ENCODE measurements around the gene WDR86.

WDR86 gene

DNA sequence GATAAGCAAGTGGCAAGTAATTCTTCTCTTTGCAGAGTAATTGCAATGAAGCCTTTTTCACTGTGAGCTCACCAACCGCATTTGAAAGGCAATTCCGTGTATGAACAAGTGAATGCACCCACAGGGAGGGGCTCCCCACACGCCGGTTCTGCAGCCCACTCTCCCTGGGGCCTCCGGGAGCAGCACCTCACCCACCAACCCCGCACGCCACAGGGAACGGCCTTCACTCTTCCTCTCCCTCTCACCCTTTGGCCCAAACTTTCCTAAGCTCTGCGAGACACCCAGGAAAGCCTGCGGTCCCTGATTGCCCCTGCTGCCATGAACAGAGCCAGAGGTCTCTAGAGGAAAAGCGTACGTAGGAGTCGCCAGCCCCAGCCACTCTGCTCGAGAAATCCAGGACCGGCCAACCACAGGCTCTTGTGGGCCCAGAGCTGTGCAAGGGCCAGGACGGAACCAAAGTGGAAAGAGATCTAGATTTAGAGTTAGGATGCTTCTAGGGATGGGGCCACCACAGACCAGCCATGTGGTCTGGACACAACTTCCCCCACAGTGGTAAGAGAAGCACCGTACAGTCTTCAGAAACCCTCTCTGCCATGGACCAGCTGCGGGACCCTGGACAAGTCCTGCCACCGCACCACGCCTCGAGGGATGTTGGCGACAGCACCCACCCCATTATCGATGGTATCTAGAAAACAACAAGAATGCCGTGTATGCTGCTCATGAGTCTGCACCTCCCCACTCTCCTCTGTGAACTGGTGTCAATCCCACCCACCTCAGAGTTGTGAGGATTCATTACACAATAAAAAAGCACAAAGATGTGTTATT is 3.6 kb downstream of the WDR86 start:
- DNase-seq (ENCODE audit: low read depth) = no peak

GRCh38 chr7:151405588-151405987 is 4.2 kb downstream of the WDR86 start:
- no peak for DNase-seq (ENCODE audit: low read depth)

DNA sequence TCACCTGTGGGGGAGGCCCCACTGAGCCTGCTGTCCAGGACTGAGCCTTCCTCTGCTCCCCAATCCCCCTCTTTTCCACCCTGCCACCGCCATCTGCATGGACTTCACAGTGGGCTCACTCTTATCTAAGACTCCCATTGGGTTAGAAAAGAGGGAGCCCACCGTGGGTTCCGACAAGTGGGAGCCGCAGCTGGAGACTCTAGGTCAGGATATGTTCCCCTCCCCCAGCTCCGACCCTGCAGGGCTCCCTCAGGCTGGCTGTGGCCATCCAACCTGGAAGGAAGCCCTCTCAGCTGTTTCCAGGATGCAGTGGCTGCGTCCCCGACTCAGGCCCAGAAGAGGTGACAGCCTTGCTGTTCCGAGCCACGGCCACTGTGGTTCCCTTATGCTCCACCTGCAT is 4.8 kb downstream of the WDR86 start:
- DNase-seq (ENCODE audit: low read depth) = no peak

DNA sequence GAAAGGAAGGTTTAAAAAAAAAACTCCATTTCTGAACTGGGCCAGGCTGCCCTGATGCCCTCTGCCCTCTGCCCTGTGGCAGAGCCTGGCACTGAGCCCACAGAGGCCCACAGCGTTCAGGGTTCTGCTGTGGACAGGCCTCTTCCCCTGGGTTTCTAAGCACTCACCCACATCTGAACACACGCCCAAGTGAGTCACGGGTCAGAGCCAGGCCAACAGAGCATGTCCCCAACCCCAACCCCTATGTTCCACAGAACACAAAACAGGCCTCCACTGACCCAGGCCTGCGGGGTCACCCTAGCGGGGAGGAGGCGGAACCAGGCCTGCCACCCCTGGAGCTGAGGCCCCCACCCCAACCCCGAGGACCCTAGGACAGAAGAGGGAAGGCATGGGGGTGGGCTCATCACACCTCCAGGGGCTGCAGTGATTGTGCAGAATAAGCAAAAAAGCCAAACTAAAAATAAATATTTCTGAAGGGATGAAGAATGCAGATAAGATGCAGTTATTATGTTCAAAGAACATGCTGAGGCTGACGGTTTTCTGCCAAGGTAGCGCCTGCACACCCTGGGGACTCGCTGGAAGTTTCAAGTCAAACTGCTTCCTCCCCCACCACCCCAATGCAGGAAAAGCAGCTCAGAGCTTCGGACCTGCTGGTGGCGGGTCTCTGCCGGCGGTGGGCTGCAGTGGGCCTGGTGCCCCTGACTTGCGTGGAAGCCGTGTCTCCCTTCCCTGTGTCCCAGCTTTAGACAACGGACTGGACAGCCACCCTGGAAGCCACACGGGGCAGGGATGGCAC is 5.4 kb downstream of the WDR86 start:
- DNase-seq (ENCODE audit: low read depth) = peak; percentile 76

GRCh38 chr7:151403764-151404163 is 6.1 kb downstream of the WDR86 start:
- peak; percentile 58 for DNase-seq (ENCODE audit: low read depth)

DNA sequence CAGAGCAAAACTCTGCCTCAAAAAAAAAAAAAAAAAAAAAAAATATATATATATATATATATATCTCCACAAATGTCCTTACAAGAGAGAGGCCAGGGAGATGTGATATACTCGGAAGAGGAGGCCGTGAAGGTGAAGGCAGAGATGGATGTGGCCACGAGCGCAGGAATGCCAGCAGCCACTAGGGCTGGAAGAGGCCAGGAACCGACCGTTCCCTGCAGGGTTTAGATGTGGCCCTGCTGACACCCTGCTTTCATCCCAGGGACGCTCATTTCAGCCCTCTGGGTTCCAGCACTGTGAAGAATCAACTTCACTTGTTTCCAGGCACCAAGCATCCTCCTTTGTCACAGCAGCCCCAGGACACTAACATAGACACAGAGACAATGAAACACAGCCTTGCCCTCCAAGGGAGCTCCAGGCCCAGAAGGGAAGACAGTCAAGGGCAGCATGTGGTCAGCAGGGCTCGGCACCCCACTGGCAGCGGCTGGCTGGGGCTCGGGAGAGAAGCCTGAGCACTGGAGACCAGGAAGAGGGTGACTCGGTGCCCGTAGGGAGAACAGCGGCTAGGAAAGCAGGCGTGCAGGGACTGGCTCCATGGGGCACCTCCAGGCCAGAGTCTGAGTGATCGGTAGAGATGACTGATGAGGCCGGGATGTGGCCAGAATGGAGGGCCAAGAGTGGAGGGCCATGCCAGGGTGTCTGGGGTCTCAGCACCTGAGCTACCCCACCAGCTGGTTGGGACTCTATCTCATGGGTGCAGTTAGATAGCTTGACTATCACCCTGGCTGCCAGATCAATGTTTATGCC is 7.6 kb downstream of the WDR86 start:
- DNase-seq (ENCODE audit: low read depth) = no peak

GRCh38 chr7:151400626-151401315 is 9.1 kb downstream of the WDR86 start:
- no peak for DNase-seq (ENCODE audit: low read depth)

DNA sequence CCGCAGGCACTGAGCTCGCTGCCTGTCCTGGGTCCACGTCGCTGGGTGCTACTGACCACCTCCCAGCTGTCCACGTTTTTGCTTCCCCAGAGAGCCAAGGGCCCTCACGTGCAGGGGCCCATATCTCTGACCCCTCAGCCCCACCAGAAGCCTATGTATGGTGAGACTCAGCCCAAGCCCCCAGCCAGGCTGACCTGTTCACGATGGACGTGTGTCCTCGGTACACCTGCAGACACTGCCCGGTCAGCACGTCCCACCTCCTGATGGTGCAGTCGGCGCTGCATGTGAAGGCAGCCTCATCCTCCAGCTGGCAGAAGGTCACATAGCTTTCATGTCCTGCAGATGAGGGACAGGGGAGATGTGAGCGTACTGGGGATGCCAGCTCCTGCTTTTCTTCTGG is 9.9 kb downstream of the WDR86 start:
- DNase-seq (ENCODE audit: low read depth) = no peak

- no peak for DNase-seq (ENCODE audit: low read depth)
These were observed 10.6 kb downstream of the WDR86 start for GRCh38 chr7:151399305-151399601.

DNA sequence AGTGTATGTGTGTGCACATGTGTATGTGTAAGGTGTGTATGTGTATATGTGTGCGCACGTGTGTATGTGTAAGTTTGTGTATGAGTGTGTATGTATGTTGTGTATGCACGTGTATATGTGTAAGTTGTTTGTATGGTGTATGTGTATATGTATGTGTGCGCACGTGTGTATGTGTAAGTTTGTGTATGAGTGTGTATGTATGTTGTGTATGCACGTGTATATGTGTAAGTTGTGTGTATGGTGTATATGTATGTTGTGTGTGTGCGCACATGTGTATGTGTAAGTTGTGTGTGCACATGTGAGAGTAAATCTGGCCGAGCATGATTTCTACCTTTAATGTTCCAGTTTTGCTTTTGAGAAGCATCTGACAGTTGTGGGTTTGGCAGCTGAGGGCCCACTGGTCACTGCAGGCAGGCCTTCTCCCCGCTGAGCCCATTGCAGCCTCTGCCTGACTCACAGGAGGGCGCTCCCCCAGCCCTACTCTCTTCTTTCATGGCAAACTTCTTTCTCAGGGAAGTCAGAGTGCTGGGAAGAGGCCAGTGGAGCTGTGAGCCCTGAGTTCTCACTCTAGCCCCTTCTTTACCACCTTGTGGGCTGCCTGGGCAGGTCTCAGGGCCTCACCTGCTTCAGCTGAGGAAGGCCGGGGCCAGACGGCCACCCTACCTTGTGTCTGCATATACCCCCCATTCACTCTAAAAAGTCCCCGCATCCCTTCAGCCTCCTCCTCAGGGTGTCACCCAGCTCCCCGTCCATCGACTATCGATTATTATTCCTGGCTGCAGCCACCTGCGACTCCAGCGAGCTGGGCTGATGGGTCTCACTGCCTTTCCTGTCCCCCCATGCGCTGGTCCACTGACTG is 11.2 kb downstream of the WDR86 start:
- peak; percentile 16 for DNase-seq (ENCODE audit: low read depth)

GRCh38 chr7:151397026-151397425 is 12.8 kb downstream of the WDR86 start:
- DNase-seq (ENCODE audit: low read depth) = no peak

DNA sequence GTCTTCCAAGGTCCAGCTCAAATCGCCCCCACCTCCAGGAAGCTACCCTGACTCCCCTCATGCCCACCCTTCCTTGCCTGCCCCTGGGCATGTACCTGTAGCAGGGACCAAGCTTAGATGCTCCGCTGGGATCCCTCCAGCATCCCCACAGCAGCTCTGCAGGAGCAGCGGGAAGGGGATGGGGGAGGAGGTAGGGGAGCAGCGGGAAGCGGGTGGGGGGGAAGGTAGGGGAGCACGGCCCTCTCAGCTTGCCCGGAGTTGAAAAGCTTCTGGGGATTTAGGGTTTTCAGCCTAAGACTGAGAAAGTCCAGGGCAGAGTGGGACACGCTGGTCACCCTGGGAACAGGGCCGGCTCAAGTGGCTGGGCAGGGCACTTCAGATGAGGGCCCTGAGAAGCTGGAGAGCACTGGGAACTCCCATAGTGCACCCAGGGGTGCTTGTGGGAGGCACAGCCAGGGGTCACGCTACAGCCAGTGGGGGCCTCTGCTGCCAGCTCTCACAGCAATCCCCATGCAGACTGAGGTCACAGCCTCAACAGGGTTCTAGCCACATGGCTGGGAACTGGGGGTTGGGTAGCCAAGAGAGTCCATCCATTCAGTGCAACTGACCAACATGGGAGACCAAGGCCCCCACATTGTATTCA is 13.4 kb downstream of the WDR86 start:
- no peak for DNase-seq (ENCODE audit: low read depth)

DNA sequence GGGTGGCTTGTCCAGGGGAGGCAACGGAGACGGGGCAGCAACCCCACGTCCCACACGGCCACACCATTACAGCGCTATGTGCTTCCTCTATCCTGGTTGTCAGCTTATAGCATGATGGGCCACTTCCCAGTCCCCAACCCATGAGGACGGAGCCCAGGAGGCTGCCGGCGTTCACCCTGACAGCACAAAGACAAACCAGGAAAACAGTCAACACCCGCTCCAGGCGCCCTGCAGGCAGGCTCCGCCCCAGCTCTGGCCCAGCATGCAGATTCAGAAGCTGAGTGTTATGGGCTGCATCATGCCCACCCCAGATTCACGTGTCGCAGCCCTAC is 14.8 kb downstream of the WDR86 start:
- DNase-seq (ENCODE audit: low read depth) = no peak

- no peak for DNase-seq (ENCODE audit: low read depth)
These were observed 15.5 kb downstream of the WDR86 start for GRCh38 chr7:151394076-151395035.

- no peak for DNase-seq (ENCODE audit: low read depth)
These were observed 16.5 kb downstream of the WDR86 start for GRCh38 chr7:151393031-151393977.

- DNase-seq (ENCODE audit: low read depth) = no peak
These were observed 17.4 kb downstream of the WDR86 start for GRCh38 chr7:151392426-151392825.

DNA sequence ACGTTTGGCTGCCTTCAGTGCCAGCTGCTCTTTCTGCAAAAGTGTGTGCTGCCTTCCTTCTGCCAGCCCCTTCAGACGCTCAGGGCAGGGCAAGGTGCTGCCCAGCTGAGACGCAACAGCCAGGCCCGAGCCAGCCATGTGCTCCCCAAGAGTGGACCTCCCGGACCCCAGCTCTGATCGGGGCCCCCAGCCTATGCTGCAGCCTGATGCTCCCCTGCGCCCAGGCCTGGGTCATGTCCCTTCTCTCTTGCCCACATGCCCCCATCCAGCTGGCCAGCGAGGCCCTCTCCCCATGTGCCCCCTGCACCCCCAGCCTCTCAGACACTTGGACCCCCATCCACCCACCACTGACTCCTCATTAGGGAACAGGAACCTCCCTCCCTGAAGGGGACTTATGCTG is 17.8 kb downstream of the WDR86 start:
- DNase-seq (ENCODE audit: low read depth) = no peak

GRCh38 chr7:151391358-151391730 is 18.5 kb downstream of the WDR86 start:
- DNase-seq (ENCODE audit: low read depth) = no peak

Data from iris pigment epithelial cell (primary cell).